ENCODE results near the gene SFRP2.

Gene SFRP2

DNA sequence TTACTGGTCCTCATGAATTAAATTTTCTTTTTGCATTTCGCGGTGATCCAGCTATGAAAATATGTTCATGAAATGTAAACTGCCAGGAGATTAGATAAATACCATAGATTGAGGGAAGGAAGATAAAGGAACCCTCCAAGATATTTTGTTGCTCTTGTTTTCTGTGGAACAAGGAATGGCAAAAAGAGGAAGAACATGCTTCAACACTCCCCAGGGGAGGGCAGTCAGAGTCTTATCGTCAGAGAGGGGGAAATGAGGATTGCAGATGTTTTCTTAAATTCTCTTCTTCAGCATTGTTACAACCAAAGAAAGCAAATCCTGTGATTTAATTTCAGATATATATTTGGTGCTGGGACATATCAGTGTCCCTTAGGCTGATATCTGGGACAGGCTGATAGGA, 9.5 kb upstream of the SFRP2 start:
- Histone ChIP-seq H3K27me3 (ENCODE audit: insufficient read depth, poor library complexity, severe bottlenecking) (peaks cover 31% of the 10 kb centered on the region), H3K4me3 (replicated peaks; ENCODE audit: insufficient read depth, low read length) (no peak overlapping the region), H3K27ac (replicated peaks) (no peak overlapping the region)
- DNase-seq (ENCODE audit: low read depth in 1 of 2, low spot score in 1 of 2): no peak
- TF ChIP-seq GABPA (IDR thresholded peaks at IDR 0.05; ENCODE audit: low read depth): no peak
- no peak for TF ChIP-seq CTCF (IDR thresholded peaks at IDR 0.05; ENCODE audit: insufficient read depth, low read length)
- no peak for TF ChIP-seq POLR2AphosphoS5 (IDR thresholded peaks at IDR 0.05; ENCODE audit: low read depth)
- no peak for TF ChIP-seq REST (IDR thresholded peaks at IDR 0.05; ENCODE audit: insufficient replicate concordance, low read depth)
- TF ChIP-seq SPI1 (IDR thresholded peaks at IDR 0.05; ENCODE audit: borderline replicate concordance, low read depth): no peak

- peaks cover 63% of the 10 kb centered on the region for H3K27me3 ChIP-seq (ENCODE audit: insufficient read depth, poor library complexity, severe bottlenecking)
- H3K4me3 ChIP-seq (replicated peaks; ENCODE audit: insufficient read depth, low read length): no peak overlapping the region
- no peak overlapping the region for H3K27ac ChIP-seq (replicated peaks)
- TF ChIP-seq SPI1 (IDR thresholded peaks at IDR 0.05; ENCODE audit: borderline replicate concordance, low read depth): no peak
- TF ChIP-seq CTCF (IDR thresholded peaks at IDR 0.05; ENCODE audit: insufficient read depth, low read length): no peak
- no peak for DNase-seq (ENCODE audit: low read depth in 1 of 2, low spot score in 1 of 2)
Measured at GRCh38 chr4:153794006-153794405, 5.1 kb upstream of the SFRP2 start.

- no peak for TF ChIP-seq SPI1 (IDR thresholded peaks at IDR 0.05; ENCODE audit: borderline replicate concordance, low read depth)
- no peak for TF ChIP-seq GABPA (IDR thresholded peaks at IDR 0.05; ENCODE audit: low read depth)
- TF ChIP-seq CTCF (IDR thresholded peaks at IDR 0.05; ENCODE audit: insufficient read depth, low read length): no peak
- TF ChIP-seq REST (IDR thresholded peaks at IDR 0.05; ENCODE audit: insufficient replicate concordance, low read depth): no peak
- DNase-seq (ENCODE audit: low read depth in 1 of 2, low spot score in 1 of 2): no peak
- no peak overlapping the region for H3K4me3 ChIP-seq (replicated peaks; ENCODE audit: insufficient read depth, low read length)
- peaks cover 76% of the 10 kb centered on the region for H3K27me3 ChIP-seq (ENCODE audit: insufficient read depth, poor library complexity, severe bottlenecking)
- H3K27ac ChIP-seq (replicated peaks): no peak overlapping the region
Measured at GRCh38 chr4:153792618-153793247, 3.9 kb upstream of the SFRP2 start.
